Measurements from ENCODE around the gene RNF13.
"Not testable (repeated sequence)": the region's sequence is repeated elsewhere in the genome, so short reads cannot be mapped to it uniquely, and the experiment has no call there.

RNF13 gene

GRCh38 chr3:149801639-149802038 is 11.4 kb upstream of the RNF13 start:
- no peak for DNase-seq

- DNase-seq = no peak
Measured at GRCh38 chr3:149806171-149806778, 6.7 kb upstream of the RNF13 start.

GRCh38 chr3:149808209-149808829 is 4.7 kb upstream of the RNF13 start:
- peak; percentile 78 for DNase-seq

- DNase-seq = no peak
Measured at GRCh38 chr3:149809699-149810098, 3.3 kb upstream of the RNF13 start.

GRCh38 chr3:149810846-149811245 is 2.2 kb upstream of the RNF13 start:
- DNase-seq = no peak

- peak; percentile 40 for DNase-seq
Measured at GRCh38 chr3:149812165-149812605, 830 bp upstream of the RNF13 start.

GRCh38 chr3:149813367-149814281 is 609 bp downstream of the RNF13 start:
- peak; percentile 68 for DNase-seq

- no peak for DNase-seq
Measured at GRCh38 chr3:149815321-149815720, 2.3 kb downstream of the RNF13 start.

GRCh38 chr3:149815728-149816127 is 2.7 kb downstream of the RNF13 start:
- no peak for DNase-seq

GRCh38 chr3:149816311-149816710 is 3.3 kb downstream of the RNF13 start:
- DNase-seq = no peak

GRCh38 chr3:149816986-149817385 is 4.0 kb downstream of the RNF13 start:
- no peak for DNase-seq

GRCh38 chr3:149819432-149819831 is 6.4 kb downstream of the RNF13 start:
- no peak for DNase-seq

- DNase-seq = no peak
Measured at GRCh38 chr3:149820183-149820582, 7.2 kb downstream of the RNF13 start.

- DNase-seq = no peak
Measured at GRCh38 chr3:149826636-149827035, 13.6 kb downstream of the RNF13 start.

- no peak for DNase-seq
Measured at GRCh38 chr3:149828390-149828789, 15.4 kb downstream of the RNF13 start.

GRCh38 chr3:149829631-149830030 is 16.6 kb downstream of the RNF13 start:
- not testable (repeated sequence) for DNase-seq

- no peak for DNase-seq
Measured at GRCh38 chr3:149830902-149831301, 17.9 kb downstream of the RNF13 start.

GRCh38 chr3:149831321-149831720 is 18.3 kb downstream of the RNF13 start:
- DNase-seq = no peak

- no peak for DNase-seq
Measured at GRCh38 chr3:149832086-149832485, 19.1 kb downstream of the RNF13 start.

GRCh38 chr3:149833241-149833640 is 20.2 kb downstream of the RNF13 start:
- no peak for DNase-seq

GRCh38 chr3:149838491-149838890 is 25.5 kb downstream of the RNF13 start:
- DNase-seq = not testable (repeated sequence)

- DNase-seq = not testable (repeated sequence)
Measured at GRCh38 chr3:149839469-149839868, 26.5 kb downstream of the RNF13 start.

GRCh38 chr3:149839896-149840295 is 26.9 kb downstream of the RNF13 start:
- DNase-seq = no peak

GRCh38 chr3:149843502-149843901 is 30.5 kb downstream of the RNF13 start:
- DNase-seq = no peak
